Parathyroid adenoma (tissue), 2 donors: ENCODE data around the gene DLGAP1.

Source experiments
- H2AFZ ChIP-seq: fragments of 300-600 bp; sonication (generic); one replicate; pipeline ENCODE4 v1.7.0; 2017; ENCODE audit warnings: antibody characterized with exemption, mild to moderate bottlenecking
- H3K27ac ChIP-seq: fragments of 300-600 bp; sonication (generic); one replicate; pipeline ENCODE4 v1.7.0; 2017
- H3K27me3 ChIP-seq: fragments of 300-600 bp; sonication (generic); one replicate; pipeline ENCODE4 v1.7.0; 2017; ENCODE audit warnings: low read length; ENCODE audit not compliant: control insufficient read depth, insufficient read depth
- H3K36me3 ChIP-seq: fragments of 300-600 bp; sonication (generic); one replicate; pipeline ENCODE4 v1.7.0; 2017; ENCODE audit warnings: low read length; ENCODE audit not compliant: control insufficient read depth, insufficient read depth
- H3K4me1 ChIP-seq: fragments of 300-600 bp; sonication (generic); one replicate; pipeline ENCODE4 v1.7.0; 2017; ENCODE audit warnings: control low read depth
- H3K4me2 ChIP-seq: fragments of 300-600 bp; sonication (generic); one replicate; pipeline ENCODE4 v1.7.0; 2017; ENCODE audit warnings: low read length
- H3K4me3 ChIP-seq: fragments of 300-600 bp; sonication (generic); one replicate; pipeline ENCODE4 v1.7.0; 2017; ENCODE audit warnings: low read depth, low read length
- H3K79me2 ChIP-seq: fragments of 300-600 bp; sonication (generic); one replicate; pipeline ENCODE4 v1.7.0; 2017; ENCODE audit warnings: control low read depth
- H3K9ac ChIP-seq: fragments of 300-600 bp; sonication (generic); one replicate; pipeline ENCODE4 v1.7.0; 2017; ENCODE audit warnings: mild to moderate bottlenecking
- H3K9me3 ChIP-seq: fragments of 300-600 bp; sonication (generic); one replicate; pipeline ENCODE4 v1.7.0; 2017; ENCODE audit warnings: low read length; ENCODE audit not compliant: control insufficient read depth
- TF ChIP-seq, protein P1 (sequence below): fragments of 300-600 bp; sonication (generic); IDR thresholded peaks from one replicate; pipeline ENCODE4 v1.7.0; 2017; ENCODE audit warnings: antibody characterized with exemption, mild to moderate bottlenecking
- donor health status: primary hyperparathyroidism.

The DLGAP1 gene

GRCh38 chr18:3624935-3625741 is 830.0 kb downstream of the DLGAP1 start:
- no peaks in the 10 kb centered on the region for H3K36me3 ChIP-seq
- H3K4me3 ChIP-seq: no peak overlapping the region
- no peak overlapping the region for H3K9ac ChIP-seq
- no peaks in the 10 kb centered on the region for H3K79me2 ChIP-seq
- peaks cover 9% of the 10 kb centered on the region for H3K4me1 ChIP-seq
- H3K4me2 ChIP-seq: no peak overlapping the region
- no peaks in the 10 kb centered on the region for H3K27me3 ChIP-seq
- H2AFZ ChIP-seq: peak overlapping the region; percentile 87
- TF ChIP-seq, protein P1, sequence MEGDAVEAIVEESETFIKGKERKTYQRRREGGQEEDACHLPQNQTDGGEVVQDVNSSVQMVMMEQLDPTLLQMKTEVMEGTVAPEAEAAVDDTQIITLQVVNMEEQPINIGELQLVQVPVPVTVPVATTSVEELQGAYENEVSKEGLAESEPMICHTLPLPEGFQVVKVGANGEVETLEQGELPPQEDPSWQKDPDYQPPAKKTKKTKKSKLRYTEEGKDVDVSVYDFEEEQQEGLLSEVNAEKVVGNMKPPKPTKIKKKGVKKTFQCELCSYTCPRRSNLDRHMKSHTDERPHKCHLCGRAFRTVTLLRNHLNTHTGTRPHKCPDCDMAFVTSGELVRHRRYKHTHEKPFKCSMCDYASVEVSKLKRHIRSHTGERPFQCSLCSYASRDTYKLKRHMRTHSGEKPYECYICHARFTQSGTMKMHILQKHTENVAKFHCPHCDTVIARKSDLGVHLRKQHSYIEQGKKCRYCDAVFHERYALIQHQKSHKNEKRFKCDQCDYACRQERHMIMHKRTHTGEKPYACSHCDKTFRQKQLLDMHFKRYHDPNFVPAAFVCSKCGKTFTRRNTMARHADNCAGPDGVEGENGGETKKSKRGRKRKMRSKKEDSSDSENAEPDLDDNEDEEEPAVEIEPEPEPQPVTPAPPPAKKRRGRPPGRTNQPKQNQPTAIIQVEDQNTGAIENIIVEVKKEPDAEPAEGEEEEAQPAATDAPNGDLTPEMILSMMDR: no peak
- no peak overlapping the region for H3K27ac ChIP-seq
- H3K9me3 ChIP-seq: no peaks in the 10 kb centered on the region

GRCh38 chr18:3624546-3624934 is 830.6 kb downstream of the DLGAP1 start:
- no peaks in the 10 kb centered on the region for H3K79me2 ChIP-seq
- H3K4me2 ChIP-seq: peak overlapping the region; percentile 58
- H3K4me3 ChIP-seq: peak overlapping the region; percentile 23
- TF ChIP-seq, protein P1: no peak
- no peak overlapping the region for H3K9ac ChIP-seq
- peak overlapping the region; percentile 68 for H3K27ac ChIP-seq
- no peaks in the 10 kb centered on the region for H3K9me3 ChIP-seq
- H3K36me3 ChIP-seq: no peaks in the 10 kb centered on the region
- no peaks in the 10 kb centered on the region for H3K27me3 ChIP-seq
- H3K4me1 ChIP-seq: peaks cover 9% of the 10 kb centered on the region
- peak overlapping the region; percentile 87 for H2AFZ ChIP-seq

DNA sequence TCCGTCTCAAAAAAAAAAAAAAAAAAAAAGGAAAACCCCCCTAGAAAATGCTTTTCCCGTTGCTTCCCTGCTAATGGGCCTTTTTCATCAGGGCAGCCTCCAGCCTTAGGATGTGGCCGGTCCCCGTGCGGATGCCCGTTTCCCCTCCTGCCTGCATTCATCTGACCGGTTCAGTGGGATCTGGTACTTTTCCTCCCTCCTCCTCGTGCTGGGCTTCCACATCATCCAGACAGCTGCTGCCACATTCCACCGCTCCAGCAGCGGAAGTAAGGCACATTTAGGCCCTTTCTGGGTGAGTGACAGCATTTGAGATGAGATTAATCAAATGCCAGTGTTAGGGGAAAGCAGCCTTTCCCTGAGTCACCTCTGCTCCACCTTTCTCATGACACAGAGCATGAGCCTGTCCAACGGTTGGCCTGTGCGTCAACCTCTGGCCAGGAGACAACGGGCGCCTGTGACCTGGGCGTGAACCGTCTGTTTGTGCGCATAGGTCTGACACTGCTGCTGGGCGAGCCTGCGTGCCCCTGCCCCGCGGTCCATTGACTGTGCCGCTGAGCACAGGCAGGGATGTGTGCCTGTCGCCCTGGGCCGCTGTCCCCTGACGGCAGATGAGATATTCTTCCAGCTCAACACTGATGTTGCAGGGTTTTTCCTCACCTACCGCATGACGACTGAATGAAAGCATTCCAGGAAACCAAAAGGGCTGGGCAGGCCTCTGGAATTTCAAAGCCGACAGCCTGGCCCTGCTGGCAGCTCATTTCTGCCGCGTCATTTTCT is 831.1 kb downstream of the DLGAP1 start:
- no peak overlapping the region for H3K9ac ChIP-seq
- H3K36me3 ChIP-seq: no peaks in the 10 kb centered on the region
- H3K4me2 ChIP-seq: peak overlapping the region; percentile 58
- peak overlapping the region; percentile 68 for H3K27ac ChIP-seq
- no peaks in the 10 kb centered on the region for H3K27me3 ChIP-seq
- H3K4me3 ChIP-seq: peak overlapping the region; percentile 23
- peaks cover 9% of the 10 kb centered on the region for H3K4me1 ChIP-seq
- no peaks in the 10 kb centered on the region for H3K9me3 ChIP-seq
- no peaks in the 10 kb centered on the region for H3K79me2 ChIP-seq
- TF ChIP-seq, protein P1: no peak
- peak overlapping the region; percentile 87 for H2AFZ ChIP-seq

- Histone ChIP-seq H3K4me2 (no peak overlapping the region), H3K27ac (no peak overlapping the region), H3K79me2 (no peaks in the 10 kb centered on the region), H3K9ac (no peak overlapping the region), H3K9me3 (no peaks in the 10 kb centered on the region), H3K4me1 (peaks cover 9% of the 10 kb centered on the region), H3K27me3 (no peaks in the 10 kb centered on the region), H2AFZ (no peak overlapping the region), H3K36me3 (no peaks in the 10 kb centered on the region), H3K4me3 (no peak overlapping the region)
- TF ChIP-seq, protein P1: no peak
Measured at GRCh38 chr18:3620146-3621119, 834.7 kb downstream of the DLGAP1 start.
